Liver (tissue), 3 donors: ENCODE results near the gene ITGA5.

Experiments used
- EGR1 ChIP-seq, 2 donors: IDR thresholded peaks; 2 replicates each; pipeline ENCODE4 v1.6.1; 2016 to 2018; ENCODE audit warnings: antibody characterized with exemption in 2 of 2, low read depth in 2 of 2
- HNF4G ChIP-seq: IDR thresholded peaks from 2 replicates; pipeline ENCODE4 v1.6.1; 2016; ENCODE audit warnings: antibody characterized with exemption
- RAD21 ChIP-seq, 2 donors: IDR thresholded peaks; 2 replicates each; pipeline ENCODE4 v1.6.1; 2016; ENCODE audit warnings: antibody characterized with exemption in 2 of 2, mild to moderate bottlenecking in 2 of 2
- RXRA ChIP-seq, 2 donors: IDR thresholded peaks; 2 replicates each; pipeline ENCODE4 v1.6.1; 2017 to 2018; ENCODE audit warnings: antibody characterized with exemption in 2 of 2, mild to moderate bottlenecking in 1 of 2
- SP1 ChIP-seq: IDR thresholded peaks from 2 replicates; pipeline ENCODE4 v1.6.1; 2018; ENCODE audit warnings: antibody characterized with exemption, mild to moderate bottlenecking
- TAF1 ChIP-seq: conservative IDR thresholded peaks from 2 replicates; pipeline ENCODE4 v1.6.1; 2016; ENCODE audit warnings: antibody characterized with exemption, mild to moderate bottlenecking
- YY1 ChIP-seq: IDR thresholded peaks from 2 replicates; pipeline ENCODE4 v1.6.1; 2016; ENCODE audit warnings: antibody characterized with exemption, mild to moderate bottlenecking
- TF ChIP-seq, protein P1 (sequence below): fragments of 150-350 bp; IDR thresholded peaks from 2 replicates; pipeline ENCODE4 v1.5.1; 2017; ENCODE audit warnings: improper control_type of control experiment, low read depth, low read length; ENCODE audit not compliant: missing input control
- TF ChIP-seq, protein P2 (sequence below): IDR thresholded peaks from 2 replicates; pipeline ENCODE4 v1.6.1; 2016; ENCODE audit warnings: antibody characterized with exemption
- TF ChIP-seq, protein P3 (sequence below): IDR thresholded peaks from 2 replicates; pipeline ENCODE4 v1.6.1; 2016; ENCODE audit warnings: antibody characterized with exemption, mild to moderate bottlenecking
- donor health status: healthy.
- donor health status: healthy.

DNA sequence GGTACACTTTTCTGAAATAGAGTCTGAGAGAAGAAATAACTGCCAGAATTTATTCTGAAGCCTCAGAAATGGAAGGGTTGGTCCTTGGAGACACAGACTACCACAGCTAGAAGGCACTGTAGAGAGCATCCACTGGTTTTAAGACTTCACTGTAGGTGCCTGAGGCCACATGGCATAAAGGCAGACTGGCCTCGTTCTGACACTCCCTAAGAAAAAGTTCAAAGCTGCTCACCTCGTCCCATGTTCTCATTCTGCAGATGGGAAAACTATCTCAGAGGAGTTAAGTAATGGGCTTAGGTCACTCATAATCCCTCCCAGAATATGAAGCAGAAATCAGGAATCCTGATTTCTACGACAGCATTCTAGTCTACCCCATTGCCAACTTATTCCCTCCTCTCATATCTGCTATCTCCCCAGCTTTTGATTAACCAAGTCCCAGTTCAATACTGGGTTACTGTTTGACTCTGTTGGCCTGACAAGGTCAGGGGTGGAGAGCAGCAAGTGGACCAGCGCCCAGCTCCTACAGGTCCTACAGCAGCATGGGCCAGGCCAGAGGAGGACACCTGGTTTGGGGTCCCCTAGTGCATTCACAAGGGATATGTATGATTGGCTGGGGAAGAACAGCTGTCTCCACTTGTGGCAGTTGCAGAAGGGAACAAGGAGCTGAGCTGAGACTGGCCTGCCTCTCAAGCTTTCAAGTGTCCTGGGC, 3.7 kb downstream of the ITGA5 start:
- TF ChIP-seq, protein P1, sequence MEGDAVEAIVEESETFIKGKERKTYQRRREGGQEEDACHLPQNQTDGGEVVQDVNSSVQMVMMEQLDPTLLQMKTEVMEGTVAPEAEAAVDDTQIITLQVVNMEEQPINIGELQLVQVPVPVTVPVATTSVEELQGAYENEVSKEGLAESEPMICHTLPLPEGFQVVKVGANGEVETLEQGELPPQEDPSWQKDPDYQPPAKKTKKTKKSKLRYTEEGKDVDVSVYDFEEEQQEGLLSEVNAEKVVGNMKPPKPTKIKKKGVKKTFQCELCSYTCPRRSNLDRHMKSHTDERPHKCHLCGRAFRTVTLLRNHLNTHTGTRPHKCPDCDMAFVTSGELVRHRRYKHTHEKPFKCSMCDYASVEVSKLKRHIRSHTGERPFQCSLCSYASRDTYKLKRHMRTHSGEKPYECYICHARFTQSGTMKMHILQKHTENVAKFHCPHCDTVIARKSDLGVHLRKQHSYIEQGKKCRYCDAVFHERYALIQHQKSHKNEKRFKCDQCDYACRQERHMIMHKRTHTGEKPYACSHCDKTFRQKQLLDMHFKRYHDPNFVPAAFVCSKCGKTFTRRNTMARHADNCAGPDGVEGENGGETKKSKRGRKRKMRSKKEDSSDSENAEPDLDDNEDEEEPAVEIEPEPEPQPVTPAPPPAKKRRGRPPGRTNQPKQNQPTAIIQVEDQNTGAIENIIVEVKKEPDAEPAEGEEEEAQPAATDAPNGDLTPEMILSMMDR: no peak
- TF ChIP-seq YY1 (peak; percentile 78), RAD21 (IDR thresholded peaks at IDR 0.05) (peak in 1 of 2 donors; percentile 32), HNF4G (no peak), EGR1 (IDR thresholded peaks at IDR 0.05; ENCODE audit: low read depth in 2 of 2) (peak in 1 of 2 donors; percentile 17), TAF1 (peak; percentile 20), RXRA (IDR thresholded peaks at IDR 0.05) (peak; percentile 84 to 87), SP1 (peak; percentile 72)
- TF ChIP-seq, protein P2, sequence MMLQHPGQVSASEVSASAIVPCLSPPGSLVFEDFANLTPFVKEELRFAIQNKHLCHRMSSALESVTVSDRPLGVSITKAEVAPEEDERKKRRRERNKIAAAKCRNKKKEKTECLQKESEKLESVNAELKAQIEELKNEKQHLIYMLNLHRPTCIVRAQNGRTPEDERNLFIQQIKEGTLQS: no peak
- TF ChIP-seq, protein P3, sequence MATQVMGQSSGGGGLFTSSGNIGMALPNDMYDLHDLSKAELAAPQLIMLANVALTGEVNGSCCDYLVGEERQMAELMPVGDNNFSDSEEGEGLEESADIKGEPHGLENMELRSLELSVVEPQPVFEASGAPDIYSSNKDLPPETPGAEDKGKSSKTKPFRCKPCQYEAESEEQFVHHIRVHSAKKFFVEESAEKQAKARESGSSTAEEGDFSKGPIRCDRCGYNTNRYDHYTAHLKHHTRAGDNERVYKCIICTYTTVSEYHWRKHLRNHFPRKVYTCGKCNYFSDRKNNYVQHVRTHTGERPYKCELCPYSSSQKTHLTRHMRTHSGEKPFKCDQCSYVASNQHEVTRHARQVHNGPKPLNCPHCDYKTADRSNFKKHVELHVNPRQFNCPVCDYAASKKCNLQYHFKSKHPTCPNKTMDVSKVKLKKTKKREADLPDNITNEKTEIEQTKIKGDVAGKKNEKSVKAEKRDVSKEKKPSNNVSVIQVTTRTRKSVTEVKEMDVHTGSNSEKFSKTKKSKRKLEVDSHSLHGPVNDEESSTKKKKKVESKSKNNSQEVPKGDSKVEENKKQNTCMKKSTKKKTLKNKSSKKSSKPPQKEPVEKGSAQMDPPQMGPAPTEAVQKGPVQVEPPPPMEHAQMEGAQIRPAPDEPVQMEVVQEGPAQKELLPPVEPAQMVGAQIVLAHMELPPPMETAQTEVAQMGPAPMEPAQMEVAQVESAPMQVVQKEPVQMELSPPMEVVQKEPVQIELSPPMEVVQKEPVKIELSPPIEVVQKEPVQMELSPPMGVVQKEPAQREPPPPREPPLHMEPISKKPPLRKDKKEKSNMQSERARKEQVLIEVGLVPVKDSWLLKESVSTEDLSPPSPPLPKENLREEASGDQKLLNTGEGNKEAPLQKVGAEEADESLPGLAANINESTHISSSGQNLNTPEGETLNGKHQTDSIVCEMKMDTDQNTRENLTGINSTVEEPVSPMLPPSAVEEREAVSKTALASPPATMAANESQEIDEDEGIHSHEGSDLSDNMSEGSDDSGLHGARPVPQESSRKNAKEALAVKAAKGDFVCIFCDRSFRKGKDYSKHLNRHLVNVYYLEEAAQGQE: peak; percentile 82
